ENCODE data around the gene PTPN4. TPM values are rescaled to one million over a fixed set of nuclear protein-coding genes. Genes with fewer than 3 reads are reported as not detected.

PTPN4 gene
- total and polyA plus RNA-seq, 2 experiments from 2014 or later, result 19.8 to 24.3 TPM

GRCh38 chr2:119741868-119742267, 17.9 kb upstream of the PTPN4 start:
- in situ Hi-C loops (cut with MboI), result no loop called here
- no peak overlapping the region for H3K27ac ChIP-seq

GRCh38 chr2:119744335-119744939, 15.3 kb upstream of the PTPN4 start:
- no peak overlapping the region for H3K4me2 ChIP-seq (ENCODE audit: unreplicated experiment)
- 93 to 94% methylated on average over 2 of the region's 2 CpGs for WGBS, 2 experiments (ENCODE audit: low coverage in 1 of 2, low lambda C conversion rate in 2 of 2, missing lambda C conversion rate in 2 of 2)
- 0 out of 2 replicates have a peak, but pooled peaks cover 8% of the 10 kb centered on the region for H3F3A ChIP-seq (ENCODE audit: insufficient read depth)
- in situ Hi-C loops (cut with MboI), result no loop called here
- H3K4me1 ChIP-seq (ENCODE audit: insufficient read depth), result peaks cover 26% of the 10 kb centered on the region
- H3K9me3 ChIP-seq (ENCODE audit: low read depth), result no peaks in the 10 kb centered on the region
- TF ChIP-seq EZH2 (IDR thresholded peaks at IDR 0.05; ENCODE audit: insufficient read depth, poor library complexity, severe bottlenecking) (no peak), EZH2phosphoT487 (IDR thresholded peaks at IDR 0.05; ENCODE audit: insufficient read depth, low read depth) (no peak)
- H4K20me1 ChIP-seq (ENCODE audit: insufficient read depth), result no peaks in the 10 kb centered on the region
- H3K79me2 ChIP-seq (ENCODE audit: insufficient read depth), result no peaks in the 10 kb centered on the region
- H3K9me2 ChIP-seq (ENCODE audit: insufficient read depth), result no peaks in the 10 kb centered on the region
- no peak overlapping the region for H2AFZ ChIP-seq
- DNase-seq, result peak; percentile 58
- no peaks in the 10 kb centered on the region for H3K36me3 ChIP-seq (ENCODE audit: low read depth)
- no peak overlapping the region for H3K27ac ChIP-seq
- H3K9ac ChIP-seq, result no peak overlapping the region
- no peak overlapping the region for H3K4me3 ChIP-seq
- H3K27me3 ChIP-seq (replicated peaks; ENCODE audit: insufficient read depth), result no peaks in the 10 kb centered on the region

More at GRCh38 chr2:119741868-119742267, 17.9 kb upstream of the PTPN4 start:
- Histone ChIP-seq H3K79me2 (ENCODE audit: insufficient read depth) (no peaks in the 10 kb centered on the region), H3K4me1 (ENCODE audit: insufficient read depth) (peaks cover 9% of the 10 kb centered on the region; the same call in 1 of the 2 replicates), H2AFZ (no peak overlapping the region), H3K4me2 (ENCODE audit: unreplicated experiment) (no peak overlapping the region), H3K9ac (no peak overlapping the region), H4K20me1 (ENCODE audit: insufficient read depth) (no peaks in the 10 kb centered on the region), H3K36me3 (ENCODE audit: low read depth) (no peaks in the 10 kb centered on the region), H3F3A (ENCODE audit: insufficient read depth) (no peaks in the 10 kb centered on the region), H3K9me3 (ENCODE audit: low read depth) (no peaks in the 10 kb centered on the region), H3K27me3 (replicated peaks; ENCODE audit: insufficient read depth) (no peaks in the 10 kb centered on the region), H3K9me2 (ENCODE audit: insufficient read depth) (no peaks in the 10 kb centered on the region), H3K4me3 (no peak overlapping the region)
- TF ChIP-seq EZH2 (IDR thresholded peaks at IDR 0.05; ENCODE audit: insufficient read depth, poor library complexity, severe bottlenecking) (no peak), EZH2phosphoT487 (IDR thresholded peaks at IDR 0.05; ENCODE audit: insufficient read depth, low read depth) (no peak)
- WGBS, 2 experiments (ENCODE audit: low coverage in 1 of 2, low lambda C conversion rate in 2 of 2, missing lambda C conversion rate in 2 of 2), result 57 to 60% methylated on average over 3 of the region's 3 CpGs
- DNase-seq, result no peak

GRCh38 chr2:119745566-119745965, 14.2 kb upstream of the PTPN4 start:
- Histone ChIP-seq H3K27me3 (replicated peaks; ENCODE audit: insufficient read depth) (no peaks in the 10 kb centered on the region), H3K4me2 (ENCODE audit: unreplicated experiment) (no peak overlapping the region), H3K9me3 (ENCODE audit: low read depth) (no peaks in the 10 kb centered on the region), H3K4me3 (no peak overlapping the region), H3K9ac (no peak overlapping the region), H3K27ac (no peak overlapping the region), H3K79me2 (ENCODE audit: insufficient read depth) (no peaks in the 10 kb centered on the region), H3K9me2 (ENCODE audit: insufficient read depth) (no peaks in the 10 kb centered on the region), H3K36me3 (ENCODE audit: low read depth) (no peaks in the 10 kb centered on the region), H3K4me1 (ENCODE audit: insufficient read depth) (peaks cover 33% of the 10 kb centered on the region), H3F3A (ENCODE audit: insufficient read depth) (0 out of 2 replicates have a peak, but pooled peaks cover 12% of the 10 kb centered on the region), H4K20me1 (ENCODE audit: insufficient read depth) (no peaks in the 10 kb centered on the region), H2AFZ (no peak overlapping the region)
- 69 to 74% methylated on average over 2 of the region's 2 CpGs for WGBS, 2 experiments (ENCODE audit: low coverage in 1 of 2, low lambda C conversion rate in 2 of 2, missing lambda C conversion rate in 2 of 2)
- in situ Hi-C loops (cut with MboI), result no loop called here
- no peak for DNase-seq
- TF ChIP-seq EZH2phosphoT487 (IDR thresholded peaks at IDR 0.05; ENCODE audit: insufficient read depth, low read depth) (no peak), EZH2 (IDR thresholded peaks at IDR 0.05; ENCODE audit: insufficient read depth, poor library complexity, severe bottlenecking) (no peak)

- no peaks in the 10 kb centered on the region for H3K27me3 ChIP-seq (replicated peaks; ENCODE audit: insufficient read depth)
- H3K27ac ChIP-seq, result no peak overlapping the region
- no peak overlapping the region for H3K4me3 ChIP-seq
- H3F3A ChIP-seq (ENCODE audit: insufficient read depth), result 0 out of 2 replicates have a peak, but pooled peaks cover 12% of the 10 kb centered on the region
- in situ Hi-C loops (cut with MboI), result no loop called here
- peak; percentile 79 for DNase-seq
- no peaks in the 10 kb centered on the region for H3K9me3 ChIP-seq (ENCODE audit: low read depth)
- no peaks in the 10 kb centered on the region for H3K9me2 ChIP-seq (ENCODE audit: insufficient read depth)
- H2AFZ ChIP-seq, result no peak overlapping the region
- no peak overlapping the region for H3K9ac ChIP-seq
- H4K20me1 ChIP-seq (ENCODE audit: insufficient read depth), result no peaks in the 10 kb centered on the region
- H3K79me2 ChIP-seq (ENCODE audit: insufficient read depth), result no peaks in the 10 kb centered on the region
- no peak overlapping the region for H3K4me2 ChIP-seq (ENCODE audit: unreplicated experiment)
- peaks cover 30% of the 10 kb centered on the region for H3K4me1 ChIP-seq (ENCODE audit: insufficient read depth)
- 36 to 40% methylated on average over 15 of the region's 15 CpGs for WGBS, 2 experiments (ENCODE audit: low coverage in 1 of 2, low lambda C conversion rate in 2 of 2, missing lambda C conversion rate in 2 of 2)
- TF ChIP-seq EZH2 (IDR thresholded peaks at IDR 0.05; ENCODE audit: insufficient read depth, poor library complexity, severe bottlenecking) (no peak), EZH2phosphoT487 (IDR thresholded peaks at IDR 0.05; ENCODE audit: insufficient read depth, low read depth) (no peak)
- H3K36me3 ChIP-seq (ENCODE audit: low read depth), result no peaks in the 10 kb centered on the region
Measured at GRCh38 chr2:119746836-119747686, 12.7 kb upstream of the PTPN4 start.
